GM19328 (cell line): ENCODE data around the gene RYR2.
"Not testable (repeated sequence)": the region's sequence is repeated elsewhere in the genome, so short reads cannot be mapped to it uniquely, and the experiment has no call there.

Source experiments
- ATAC-seq: cut with Tn5 transposase; IDR thresholded peaks from one replicate; pipeline ENCODE4 v1.9.1; 2021; ENCODE audit warnings: mild to moderate bottlenecking, moderate library complexity; ENCODE audit not compliant: unreplicated experiment

Gene RYR2

GRCh38 chr1:237525102-237525501, 483.1 kb downstream of the RYR2 start:
- no peak for ATAC-seq

GRCh38 chr1:237527761-237528160, 485.8 kb downstream of the RYR2 start:
- ATAC-seq: no peak

- no peak for ATAC-seq
Measured at GRCh38 chr1:237528545-237528944, 486.6 kb downstream of the RYR2 start.

- ATAC-seq: no peak
Measured at GRCh38 chr1:237539055-237539454, 497.1 kb downstream of the RYR2 start.

GRCh38 chr1:237542525-237543418, 500.8 kb downstream of the RYR2 start:
- ATAC-seq: no peak

- no peak for ATAC-seq
Measured at GRCh38 chr1:237553078-237553477, 511.1 kb downstream of the RYR2 start.

- ATAC-seq: no peak
Measured at GRCh38 chr1:237556911-237557310, 514.9 kb downstream of the RYR2 start.

GRCh38 chr1:237562242-237562823, 520.3 kb downstream of the RYR2 start:
- ATAC-seq: no peak

GRCh38 chr1:237565236-237565635, 523.3 kb downstream of the RYR2 start:
- no peak for ATAC-seq

- ATAC-seq: no peak
Measured at GRCh38 chr1:237566581-237566980, 524.6 kb downstream of the RYR2 start.

- ATAC-seq: no peak
Measured at GRCh38 chr1:237568955-237569354, 527.0 kb downstream of the RYR2 start.

GRCh38 chr1:237570530-237570929, 528.5 kb downstream of the RYR2 start:
- ATAC-seq: no peak

- ATAC-seq: no peak
Measured at GRCh38 chr1:237574536-237574935, 532.6 kb downstream of the RYR2 start.

GRCh38 chr1:237578540-237578939, 536.6 kb downstream of the RYR2 start:
- no peak for ATAC-seq

GRCh38 chr1:237580726-237581125, 538.7 kb downstream of the RYR2 start:
- ATAC-seq: no peak

- no peak for ATAC-seq
Measured at GRCh38 chr1:237583270-237583669, 541.3 kb downstream of the RYR2 start.

GRCh38 chr1:237583756-237584155, 541.8 kb downstream of the RYR2 start:
- no peak for ATAC-seq

- ATAC-seq: no peak
Measured at GRCh38 chr1:237590386-237590785, 548.4 kb downstream of the RYR2 start.

- no peak for ATAC-seq
Measured at GRCh38 chr1:237591353-237591752, 549.4 kb downstream of the RYR2 start.

GRCh38 chr1:237603036-237603568, 561.1 kb downstream of the RYR2 start:
- not testable (repeated sequence) for ATAC-seq

GRCh38 chr1:237608433-237608832, 566.4 kb downstream of the RYR2 start:
- no peak for ATAC-seq

- ATAC-seq: no peak
Measured at GRCh38 chr1:237610157-237610556, 568.2 kb downstream of the RYR2 start.
